Transverse colon (tissue), 4 donors: ENCODE results near the gene AIFM2.

ENCODE experiments used
- CTCF ChIP-seq, 5 experiments: fragments of 200-600 bp in 3 of 5; fragments of 450-650 bp in 2 of 5; sonication (generic) in 3 of 5; IDR thresholded peaks; 1 replicate in 2 of 5; 2 replicates in 3 of 5; pipeline ENCODE4 v1.5.1; 2016 to 2017; ENCODE audit warnings: antibody characterized with exemption in 5 of 5, inconsistent platforms in 3 of 5, mild to moderate bottlenecking in 2 of 5, moderate library complexity in 1 of 5
- POLR2A ChIP-seq: fragments of 450-650 bp; IDR thresholded peaks from one replicate; pipeline ENCODE4 v1.6.1; 2016; ENCODE audit warnings: antibody characterized with exemption, mild to moderate bottlenecking, moderate library complexity
- POLR2AphosphoS5 ChIP-seq, 3 donors: sonication (generic); formaldehyde crosslinking; IDR thresholded peaks; one replicate each; pipeline ENCODE4 v1.6.1; 2016; ENCODE audit warnings: antibody characterized with exemption in 3 of 3

DNA sequence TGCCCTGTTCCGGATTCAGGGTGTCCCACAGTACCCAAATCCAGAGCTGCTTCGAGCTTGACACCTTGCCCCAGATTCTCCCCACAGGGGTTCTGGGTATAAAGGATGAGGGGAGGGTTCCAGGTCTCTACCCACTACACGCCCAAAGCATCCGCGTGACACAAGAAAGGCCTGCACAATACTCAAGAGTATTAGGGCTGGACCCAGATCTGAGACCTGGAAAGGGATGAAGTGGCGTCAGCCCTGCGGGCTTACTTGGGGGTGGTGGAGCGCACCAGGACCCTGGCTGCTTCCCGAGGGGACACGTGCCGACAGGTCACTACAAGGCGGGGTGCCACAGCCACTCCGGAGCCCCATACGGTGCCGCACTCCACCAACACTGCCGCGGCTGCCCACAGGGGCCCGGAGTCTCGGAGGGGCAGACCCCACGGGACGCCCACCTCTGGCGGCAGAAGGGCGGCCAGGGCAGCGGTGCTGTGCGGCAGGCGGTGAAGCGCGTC lies 12.6 kb upstream of the AIFM2 start:
- no peak for TF ChIP-seq CTCF (IDR thresholded peaks at IDR 0.05)
- no peak for TF ChIP-seq POLR2AphosphoS5 (IDR thresholded peaks at IDR 0.05)
- no peak for TF ChIP-seq POLR2A
